Measurements from ENCODE around the gene PDLIM4.

DNA sequence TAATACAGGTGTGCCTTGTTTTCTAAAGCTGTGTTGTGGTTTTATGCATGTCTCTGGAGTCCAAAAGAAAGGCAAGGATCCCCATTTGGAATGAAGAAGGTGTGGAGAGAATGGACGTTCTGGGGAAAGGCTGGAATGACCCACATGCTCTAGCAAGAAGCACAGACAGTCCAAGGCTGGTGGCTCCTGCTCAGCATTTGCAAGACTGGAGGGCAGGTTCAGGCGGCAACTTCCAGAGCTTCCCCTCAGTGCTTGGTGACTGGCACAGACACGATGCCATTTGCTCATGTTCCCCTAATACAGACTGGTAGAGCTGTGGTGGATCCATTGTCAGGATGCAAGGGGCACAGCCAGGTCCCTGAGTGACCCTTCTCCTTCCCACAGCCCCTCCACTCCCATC, 44.9 kb downstream of the PDLIM4 start:
- TF ChIP-seq POLR2A (IDR thresholded peaks at IDR 0.05) (no peak), CTCF (IDR thresholded peaks at IDR 0.05) (no peak), POLR2AphosphoS5 (IDR thresholded peaks at IDR 0.05) (no peak)

Data from prostate gland (tissue), 2 donors.